ENCODE data around the gene F10.

Gene F10

DNA sequence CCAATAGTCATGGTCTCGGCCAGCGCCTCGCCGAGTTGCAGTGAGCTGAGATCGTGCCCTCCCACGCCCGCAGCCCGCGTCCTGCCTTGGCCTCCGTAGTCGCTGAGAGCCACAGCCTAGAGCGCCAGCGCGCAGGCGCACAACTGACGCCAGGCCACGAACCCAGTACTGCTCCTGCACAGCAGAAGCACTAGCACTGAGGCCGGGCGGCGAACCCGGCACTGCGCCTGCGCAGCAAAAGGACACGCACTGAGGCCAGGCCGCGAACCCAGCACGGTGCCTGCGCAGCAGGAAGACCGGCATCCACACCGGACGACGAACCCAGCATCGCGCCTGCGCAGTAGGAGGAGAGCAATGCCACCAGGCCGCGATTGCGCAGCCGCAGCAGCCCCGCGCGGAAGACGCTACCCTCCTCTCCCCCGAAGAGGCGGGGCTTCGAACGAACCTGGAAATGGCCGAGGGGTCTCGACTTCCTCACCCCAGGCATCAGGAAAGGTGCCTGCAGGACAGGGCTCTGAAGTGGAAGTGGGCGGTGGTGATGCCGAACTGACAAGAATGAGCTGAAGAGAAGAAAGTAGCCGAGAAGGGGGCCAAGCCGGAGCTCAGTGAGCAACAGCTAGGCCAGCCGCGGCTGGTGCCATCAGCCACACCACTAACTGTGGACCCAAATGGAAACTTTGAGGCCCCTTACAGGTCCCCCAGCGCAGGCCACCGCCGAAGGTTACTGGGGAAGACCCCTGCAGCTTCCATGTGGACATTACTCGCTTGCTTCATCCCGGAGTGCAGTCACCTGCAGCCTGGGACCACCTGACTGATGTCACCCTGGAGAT, 7.5 kb downstream of the F10 start:
- no peak for DNase-seq (ENCODE audit: low read depth in 1 of 2, low spot score in 1 of 2)

DNA sequence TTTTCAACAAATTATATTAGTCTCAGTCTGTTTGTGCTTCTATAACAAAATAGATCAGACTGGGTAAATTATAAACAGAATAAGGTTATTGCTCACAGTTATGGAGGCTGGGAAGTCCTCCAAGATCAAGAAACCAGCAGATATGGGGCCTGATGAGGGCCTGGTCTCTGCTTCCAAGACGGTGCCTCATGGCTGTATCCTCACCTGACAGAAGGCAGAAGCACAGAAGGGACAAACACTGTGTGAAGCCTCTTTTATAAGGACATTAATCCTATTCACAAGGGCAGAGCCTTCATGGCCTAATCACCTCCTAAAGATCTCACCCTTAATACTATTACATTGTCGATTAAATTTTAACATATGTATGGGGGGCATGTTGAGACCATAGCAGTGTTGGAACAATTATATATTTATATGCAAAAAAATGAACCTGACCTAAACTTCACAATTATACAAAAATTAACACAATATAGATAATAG, 12.7 kb downstream of the F10 start:
- DNase-seq (ENCODE audit: low read depth in 1 of 2, low spot score in 1 of 2) = no peak

DNA sequence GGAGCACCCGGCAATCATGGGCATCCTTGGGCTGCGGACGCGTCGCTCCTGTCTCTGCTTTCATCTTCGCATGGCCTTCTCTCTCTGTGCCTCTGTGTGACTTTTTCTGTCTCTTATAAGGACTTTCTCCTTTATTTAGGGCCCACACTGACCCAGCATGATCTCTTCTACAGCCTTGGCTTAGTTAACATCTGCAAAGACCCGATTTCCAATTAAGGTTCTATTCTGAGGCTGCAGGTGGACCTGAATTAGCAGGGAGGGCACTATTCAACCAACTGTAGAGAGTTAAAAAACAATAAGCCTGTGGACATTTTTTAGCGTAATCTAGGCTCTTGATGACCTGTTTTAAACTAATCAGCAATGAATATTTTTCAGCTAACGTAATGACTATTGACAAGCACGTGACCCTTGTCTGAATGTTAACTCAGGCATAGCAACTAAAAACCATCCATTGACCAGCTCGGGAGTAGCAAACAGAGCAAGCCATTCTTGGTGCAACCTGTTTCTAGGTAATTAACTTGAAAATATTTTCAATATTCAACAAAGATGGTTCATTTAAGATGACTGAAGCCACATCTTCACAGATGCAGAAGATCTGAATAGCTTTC, 15.2 kb downstream of the F10 start:
- no peak for DNase-seq (ENCODE audit: low read depth in 1 of 2, low spot score in 1 of 2)

DNA sequence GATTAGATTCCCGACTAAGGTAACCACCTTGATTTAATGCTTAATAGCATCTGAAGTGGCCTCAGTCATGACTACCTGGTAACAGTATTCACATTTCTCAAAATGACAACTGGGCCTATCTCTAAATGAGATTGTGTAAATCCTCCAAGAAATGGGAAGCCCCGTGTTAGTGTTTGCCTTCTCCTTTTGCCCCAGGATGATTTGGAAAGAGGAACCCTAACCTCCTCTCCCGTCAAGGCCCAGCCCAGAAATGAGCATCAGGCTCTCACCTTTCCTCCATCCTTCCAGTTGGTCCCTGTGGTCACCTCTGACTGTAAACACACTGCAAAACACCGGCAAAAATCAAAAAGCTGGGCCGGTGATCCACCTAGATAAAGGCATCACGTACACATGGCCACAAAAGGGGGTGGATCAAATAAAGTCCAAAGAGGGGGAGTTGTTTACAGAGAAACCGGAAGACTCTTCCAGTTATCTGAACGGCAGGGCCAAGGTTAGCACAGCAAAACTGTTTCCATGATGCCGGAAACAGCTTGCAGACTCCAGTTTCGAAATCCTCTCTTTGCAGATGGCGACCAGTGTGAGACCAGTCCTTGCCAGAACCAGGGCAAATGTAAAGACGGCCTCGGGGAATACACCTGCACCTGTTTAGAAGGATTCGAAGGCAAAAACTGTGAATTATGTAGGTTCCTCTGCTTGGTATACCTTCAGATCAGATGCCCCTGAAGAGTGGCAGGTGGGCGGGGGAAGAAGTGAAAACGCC, 16.4 kb downstream of the F10 start:
- no peak for DNase-seq (ENCODE audit: low read depth in 1 of 2, low spot score in 1 of 2)

DNA sequence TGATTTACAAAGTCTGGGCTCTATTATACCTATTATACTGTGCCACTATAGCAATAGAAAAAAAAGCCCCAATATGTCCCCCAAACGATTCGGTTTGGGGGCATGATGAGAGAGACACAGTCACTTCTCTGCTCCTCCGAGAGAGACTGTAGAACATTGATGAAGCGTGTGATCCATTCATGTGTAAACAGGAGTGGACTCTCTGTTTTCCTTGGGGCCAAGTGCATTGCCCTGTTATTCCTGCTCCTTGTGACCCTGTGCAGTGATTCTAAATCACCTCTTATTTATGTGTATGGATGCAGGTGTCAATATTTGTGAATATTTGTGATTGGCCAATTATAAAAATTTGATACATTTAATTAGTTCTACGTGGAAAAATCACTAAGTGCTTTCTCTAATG, 17.0 kb downstream of the F10 start:
- DNase-seq (ENCODE audit: low read depth in 1 of 2, low spot score in 1 of 2) = no peak

DNA sequence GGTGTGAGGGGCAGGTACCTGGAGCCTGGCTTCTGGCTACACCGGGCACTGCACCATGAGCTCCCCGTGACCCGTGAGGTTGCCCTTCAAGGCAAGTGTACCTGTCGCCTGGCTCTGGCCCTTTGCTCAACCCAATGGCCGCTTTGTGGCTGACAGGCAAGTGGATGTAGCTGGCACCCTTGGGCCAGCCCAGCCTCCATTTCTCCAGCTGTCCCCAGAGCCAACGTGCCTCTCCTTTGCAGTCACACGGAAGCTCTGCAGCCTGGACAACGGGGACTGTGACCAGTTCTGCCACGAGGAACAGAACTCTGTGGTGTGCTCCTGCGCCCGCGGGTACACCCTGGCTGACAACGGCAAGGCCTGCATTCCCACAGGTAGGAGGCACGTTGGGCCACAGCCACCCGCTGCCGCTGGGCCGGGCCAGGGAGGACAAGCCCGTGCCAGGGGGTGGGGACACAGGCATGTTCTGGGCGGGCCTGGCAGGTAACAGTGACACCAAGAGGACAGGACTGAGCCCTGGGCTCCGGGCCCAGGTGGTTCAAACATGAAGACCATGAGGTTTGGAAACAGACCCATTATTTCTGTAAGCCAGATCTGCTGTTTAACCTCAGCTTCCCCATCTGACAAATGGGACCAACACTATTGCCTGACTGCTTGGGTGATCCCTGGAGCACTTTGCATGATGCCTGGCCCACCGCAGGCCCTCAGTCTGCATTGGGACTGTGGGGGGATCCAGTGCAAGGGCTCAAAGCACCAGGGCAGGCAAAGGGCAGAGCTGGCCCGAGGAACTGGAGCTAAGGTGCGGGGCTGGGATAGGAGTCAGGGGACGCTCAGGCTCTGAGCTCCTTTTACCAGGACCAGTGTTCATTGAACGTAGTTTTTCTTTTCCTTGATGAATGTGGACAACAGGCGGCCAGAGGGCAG, 18.3 kb downstream of the F10 start:
- DNase-seq (ENCODE audit: low read depth in 1 of 2, low spot score in 1 of 2) = no peak

DNA sequence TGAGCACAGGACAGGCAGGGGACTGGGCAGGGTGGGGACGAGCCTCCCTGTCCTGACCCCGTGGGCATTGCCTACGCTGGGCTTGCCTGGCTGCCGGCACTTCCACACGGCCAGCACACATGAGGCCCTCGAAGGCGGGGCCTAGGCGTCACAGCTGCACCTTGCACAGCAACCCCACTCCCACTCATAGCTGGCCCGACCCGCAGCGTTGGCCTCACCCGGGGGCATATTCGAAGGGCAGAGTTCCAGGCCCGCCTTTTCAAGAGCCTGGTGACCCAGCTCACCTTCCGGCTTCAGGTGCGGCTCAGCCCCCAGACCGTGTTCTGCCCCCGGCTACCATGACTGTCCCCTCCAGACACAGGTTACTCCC, 19.0 kb downstream of the F10 start:
- DNase-seq (ENCODE audit: low read depth in 1 of 2, low spot score in 1 of 2) = no peak

DNA sequence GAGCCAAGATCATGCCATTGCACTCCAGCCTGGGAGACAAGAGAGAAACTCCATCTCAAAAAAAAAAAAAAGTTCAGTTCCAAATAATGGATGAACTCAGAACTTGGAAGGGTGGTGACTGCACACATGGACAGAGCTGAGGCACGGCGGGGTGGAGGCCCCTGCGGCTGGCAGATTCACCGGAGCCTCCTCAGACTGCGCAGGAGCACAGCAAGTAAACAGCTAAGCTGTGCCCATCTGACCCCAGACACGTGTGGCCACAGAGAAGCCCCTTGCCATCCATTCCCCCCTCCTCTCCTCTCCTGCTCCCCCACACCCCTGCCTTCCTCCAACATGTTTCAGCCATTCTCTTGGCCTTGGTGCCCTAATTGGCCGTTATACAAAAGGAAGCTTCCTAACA, 20.3 kb downstream of the F10 start:
- no peak for DNase-seq (ENCODE audit: low read depth in 1 of 2, low spot score in 1 of 2)

DNA sequence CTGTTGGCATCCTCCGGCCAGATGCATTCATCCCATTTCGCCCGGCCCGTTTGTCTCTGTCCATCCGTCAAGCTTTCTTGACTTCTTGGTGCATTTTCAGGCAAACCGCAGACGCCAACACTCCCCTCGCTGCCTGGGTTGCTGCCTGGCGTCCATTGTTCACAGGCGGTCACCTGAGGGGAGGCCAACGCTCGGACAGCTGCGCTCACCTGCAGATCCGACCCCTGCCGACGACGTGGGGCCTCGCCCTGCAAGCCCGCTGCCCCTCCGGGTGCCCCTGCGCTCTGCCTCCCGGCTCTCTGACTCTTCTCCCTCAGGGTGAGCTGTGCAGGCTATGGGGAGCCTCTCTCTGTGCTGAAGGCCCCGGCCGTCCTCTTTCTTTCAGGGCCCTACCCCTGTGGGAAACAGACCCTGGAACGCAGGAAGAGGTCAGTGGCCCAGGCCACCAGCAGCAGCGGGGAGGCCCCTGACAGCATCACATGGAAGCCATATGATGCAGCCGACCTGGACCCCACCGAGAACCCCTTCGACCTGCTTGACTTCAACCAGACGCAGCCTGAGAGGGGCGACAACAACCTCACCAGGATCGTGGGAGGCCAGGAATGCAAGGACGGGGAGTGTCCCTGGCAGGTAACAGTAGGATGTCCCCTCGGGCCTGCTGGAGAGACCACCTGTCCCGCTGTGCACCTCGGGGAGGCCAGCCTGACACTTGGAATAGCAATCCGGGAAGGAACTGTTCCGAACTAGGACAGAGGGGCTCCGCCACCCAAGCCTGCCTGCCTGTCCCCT, 21.1 kb downstream of the F10 start:
- no peak for DNase-seq (ENCODE audit: low read depth in 1 of 2, low spot score in 1 of 2)

DNA sequence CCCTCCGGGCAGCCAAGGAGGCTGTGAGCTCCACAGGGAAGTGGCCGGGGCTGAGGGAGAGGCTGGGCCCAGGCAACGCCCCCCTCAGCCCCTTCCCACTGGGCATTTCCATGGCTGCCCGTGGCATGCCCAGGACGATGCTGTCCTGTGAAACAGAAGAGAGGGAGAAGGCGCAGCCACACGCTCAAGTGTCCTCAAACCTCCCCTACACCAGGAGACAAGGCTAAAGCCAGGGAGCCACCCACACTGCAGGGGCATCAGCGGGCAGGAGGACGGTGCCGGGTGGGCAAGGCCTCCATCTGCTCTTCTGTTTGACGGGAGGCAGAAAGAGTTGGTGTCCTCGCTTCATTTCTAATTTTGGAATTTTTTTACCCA, 21.6 kb downstream of the F10 start:
- DNase-seq (ENCODE audit: low read depth in 1 of 2, low spot score in 1 of 2) = no peak

DNA sequence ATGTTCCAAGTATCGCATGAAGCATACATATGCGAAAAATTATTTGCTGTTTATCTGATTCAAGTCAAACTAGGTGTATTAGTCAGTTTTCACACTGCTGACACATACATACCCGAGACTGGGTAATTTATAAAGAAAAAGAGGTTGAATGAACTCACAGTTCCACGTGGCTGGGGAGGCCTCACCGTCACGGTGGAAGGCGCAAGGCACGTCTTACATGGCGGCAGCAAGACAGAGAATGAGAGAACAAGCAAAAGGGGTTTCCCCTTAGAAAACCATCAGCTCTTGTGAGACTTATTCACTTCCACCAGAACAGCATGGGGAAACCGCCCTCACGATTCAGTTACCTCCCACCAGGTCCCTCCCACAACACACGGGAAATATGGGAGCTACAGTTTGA, 22.9 kb downstream of the F10 start:
- no peak for DNase-seq (ENCODE audit: low read depth in 1 of 2, low spot score in 1 of 2)

DNA sequence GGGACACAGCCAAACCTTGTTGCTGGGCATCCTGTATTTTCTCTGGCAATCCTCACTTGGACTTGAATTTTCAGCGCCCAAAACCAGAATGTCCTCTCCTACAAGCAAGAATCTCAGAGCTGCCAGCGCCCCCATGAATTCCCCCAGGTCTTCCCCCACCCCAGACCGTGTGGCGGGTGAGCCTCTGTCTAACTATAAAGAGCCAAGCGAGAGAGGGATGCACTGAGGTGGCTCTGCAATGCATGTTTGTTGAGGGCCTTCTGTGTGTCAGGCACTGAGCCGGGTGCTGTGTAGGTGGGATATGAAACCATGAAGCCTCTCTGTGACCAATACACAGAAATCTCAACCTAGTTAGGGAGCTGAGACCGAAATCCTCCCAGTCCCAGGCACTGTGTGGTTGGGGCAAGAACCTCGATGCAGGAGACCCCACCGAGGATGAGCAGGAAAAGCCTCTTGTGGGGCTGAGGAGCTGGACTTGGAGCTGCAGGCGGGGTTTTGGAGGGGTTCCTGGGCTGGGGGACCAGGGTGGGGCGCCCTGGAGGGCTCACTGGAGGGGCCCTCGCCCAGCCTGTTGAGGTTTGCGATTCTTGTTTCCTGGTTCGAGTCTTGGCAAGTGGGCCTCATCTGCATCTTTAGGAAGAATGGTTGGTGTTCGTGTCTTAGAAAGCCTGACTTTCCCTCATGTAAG, 23.5 kb downstream of the F10 start:
- DNase-seq (ENCODE audit: low read depth in 1 of 2, low spot score in 1 of 2) = no peak

DNA sequence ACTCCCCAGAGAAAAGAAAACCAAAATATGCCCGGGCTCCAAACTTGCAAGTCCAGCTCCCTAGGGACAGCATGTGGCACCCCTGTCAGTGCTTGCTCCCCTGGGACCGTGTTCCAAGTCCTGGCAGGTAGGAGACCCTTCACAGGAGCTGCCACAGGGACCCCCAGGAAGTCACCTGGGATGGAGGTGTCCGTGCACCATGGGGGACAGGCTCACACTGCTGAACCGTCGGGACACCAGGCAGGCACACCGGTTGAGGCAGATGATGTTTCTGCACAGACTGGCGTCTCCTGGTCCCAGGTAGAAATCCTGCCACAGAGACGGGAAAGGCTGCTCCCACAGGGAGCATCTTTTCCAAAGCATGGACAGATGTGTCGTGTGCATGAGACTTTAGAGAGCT, 24.2 kb downstream of the F10 start:
- DNase-seq (ENCODE audit: low read depth in 1 of 2, low spot score in 1 of 2) = no peak

DNA sequence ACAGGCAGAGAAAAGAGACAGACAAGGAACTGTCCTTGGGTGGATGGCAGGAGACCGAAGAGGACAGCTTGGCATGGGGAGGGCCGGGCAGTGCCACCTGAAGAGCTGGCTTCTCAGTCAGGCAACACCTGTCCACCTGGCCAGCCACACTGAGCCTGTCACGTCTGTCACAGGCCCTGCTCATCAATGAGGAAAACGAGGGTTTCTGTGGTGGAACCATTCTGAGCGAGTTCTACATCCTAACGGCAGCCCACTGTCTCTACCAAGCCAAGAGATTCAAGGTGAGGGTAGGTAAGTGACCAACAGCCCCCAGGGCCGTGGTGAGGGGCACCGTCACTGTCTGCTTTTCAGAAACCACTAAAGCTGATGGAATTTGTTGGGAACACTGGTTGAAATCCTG, 24.6 kb downstream of the F10 start:
- no peak for DNase-seq (ENCODE audit: low read depth in 1 of 2, low spot score in 1 of 2)

DNA sequence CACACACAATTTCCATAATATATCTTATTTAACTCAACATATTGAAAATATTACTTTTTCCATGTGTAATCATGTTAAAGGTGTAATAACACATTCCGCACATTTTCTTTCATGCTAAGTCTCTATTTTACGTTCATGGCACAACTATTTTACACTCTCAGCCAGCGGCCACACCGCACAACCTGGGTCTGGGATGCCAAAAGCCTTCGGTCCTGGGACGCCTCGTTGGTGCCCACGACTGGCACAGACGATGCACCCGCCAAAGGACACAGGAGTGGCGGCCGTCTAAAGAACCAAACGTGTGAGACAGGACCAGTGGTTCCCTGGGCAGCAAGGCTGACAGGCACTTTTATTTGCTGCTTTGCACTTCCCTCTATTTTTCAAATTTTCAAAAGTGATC, 25.8 kb downstream of the F10 start:
- DNase-seq (ENCODE audit: low read depth in 1 of 2, low spot score in 1 of 2) = no peak

DNA sequence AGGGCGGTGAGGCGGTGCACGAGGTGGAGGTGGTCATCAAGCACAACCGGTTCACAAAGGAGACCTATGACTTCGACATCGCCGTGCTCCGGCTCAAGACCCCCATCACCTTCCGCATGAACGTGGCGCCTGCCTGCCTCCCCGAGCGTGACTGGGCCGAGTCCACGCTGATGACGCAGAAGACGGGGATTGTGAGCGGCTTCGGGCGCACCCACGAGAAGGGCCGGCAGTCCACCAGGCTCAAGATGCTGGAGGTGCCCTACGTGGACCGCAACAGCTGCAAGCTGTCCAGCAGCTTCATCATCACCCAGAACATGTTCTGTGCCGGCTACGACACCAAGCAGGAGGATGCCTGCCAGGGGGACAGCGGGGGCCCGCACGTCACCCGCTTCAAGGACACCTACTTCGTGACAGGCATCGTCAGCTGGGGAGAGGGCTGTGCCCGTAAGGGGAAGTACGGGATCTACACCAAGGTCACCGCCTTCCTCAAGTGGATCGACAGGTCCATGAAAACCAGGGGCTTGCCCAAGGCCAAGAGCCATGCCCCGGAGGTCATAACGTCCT, 26.4 kb downstream of the F10 start:
- no peak for DNase-seq (ENCODE audit: low read depth in 1 of 2, low spot score in 1 of 2)

DNA sequence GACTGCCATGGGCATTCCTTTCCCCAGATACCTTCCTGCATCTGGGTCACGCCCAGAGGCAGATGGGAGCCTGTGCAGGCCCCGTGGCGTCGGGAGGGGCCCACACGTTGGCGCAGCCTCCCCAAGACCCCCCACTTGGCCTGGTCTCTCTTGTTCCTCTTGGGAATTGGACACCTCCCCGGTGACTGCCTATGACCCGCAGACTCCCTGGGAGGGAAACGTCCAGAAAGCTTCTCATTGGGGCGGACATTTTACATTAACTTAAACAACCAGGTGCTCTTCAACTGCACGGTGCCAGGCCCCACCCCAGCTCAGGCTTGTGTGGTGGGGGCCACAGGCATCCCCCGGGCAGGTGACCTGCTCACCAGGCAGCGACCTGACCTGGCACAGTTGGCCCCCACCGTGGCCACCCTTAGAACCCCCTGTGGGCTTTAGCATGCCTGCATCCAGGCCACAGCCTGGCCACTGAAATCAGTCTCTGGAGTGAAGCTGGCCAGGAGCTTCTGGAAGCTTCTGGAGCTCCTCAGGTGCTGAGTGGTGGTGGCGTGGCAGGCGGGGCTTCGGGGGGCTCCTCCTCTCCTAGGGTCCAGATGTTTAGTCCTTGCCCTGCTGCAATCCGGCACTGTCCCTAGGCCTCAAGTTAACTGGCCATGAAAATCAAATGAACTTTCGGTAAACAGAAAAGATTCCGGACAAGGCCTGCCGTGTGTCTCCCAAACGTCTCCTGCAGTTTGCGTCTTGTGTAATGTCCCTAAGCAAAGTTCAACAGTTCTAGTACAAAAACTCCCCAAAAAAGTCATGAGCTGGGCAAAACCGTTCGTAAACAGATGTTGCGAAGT, 27.3 kb downstream of the F10 start:
- DNase-seq (ENCODE audit: low read depth in 1 of 2, low spot score in 1 of 2) = no peak

DNA sequence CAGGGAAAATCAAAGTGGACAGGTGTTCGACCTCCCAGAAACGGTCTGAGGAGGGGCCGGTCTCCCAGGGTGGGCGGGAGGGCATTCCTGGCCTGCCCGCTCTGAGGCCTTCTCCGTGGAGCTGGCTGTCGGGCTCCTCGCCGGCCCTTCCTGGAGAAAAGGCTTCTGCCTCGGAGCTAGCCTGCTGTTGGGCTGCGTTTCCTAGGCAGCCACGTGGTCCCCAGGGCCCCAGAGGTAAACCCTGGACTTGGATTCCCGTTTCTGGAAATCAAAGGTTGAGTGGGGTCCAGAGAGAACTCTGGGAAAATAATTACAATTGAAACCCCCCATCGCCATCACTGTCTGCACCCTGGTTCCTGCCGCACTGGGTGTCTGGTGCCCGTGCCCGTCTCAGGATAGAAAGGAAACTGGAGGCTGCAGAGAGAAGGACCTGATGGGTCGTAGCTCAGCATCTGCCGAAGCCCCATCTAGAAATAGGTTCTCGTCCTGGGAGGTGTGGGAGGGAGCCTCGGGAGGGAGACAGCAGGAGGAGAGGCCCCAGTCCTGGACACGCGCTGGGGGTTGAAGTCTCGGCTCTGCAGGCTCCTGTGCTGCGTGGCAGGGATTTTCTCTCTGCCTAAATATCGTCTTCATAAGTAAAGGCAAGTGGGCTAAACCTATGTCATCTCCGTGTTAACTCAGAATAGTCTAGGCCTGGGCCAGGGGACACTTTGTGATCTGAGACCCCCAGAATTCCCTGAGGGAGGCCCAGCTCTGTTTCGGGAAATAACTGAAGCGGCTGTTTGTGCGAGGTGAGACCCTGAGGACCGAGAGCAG, 28.2 kb downstream of the F10 start:
- no peak for DNase-seq (ENCODE audit: low read depth in 1 of 2, low spot score in 1 of 2)

Data from stimulated activated CD4-positive, alpha-beta T cell treated with anti-CD3 and anti-CD28 coated beads, Interleukin-15, amount 100 ng/mL, for 1 hour (primary cell).